Transverse colon (tissue), 4 donors: ENCODE results near the gene PPFIA4.

ENCODE experiments used
- EP300 ChIP-seq: sonication (generic); formaldehyde crosslinking; IDR thresholded peaks from one replicate; pipeline ENCODE4 v1.6.1; 2017; ENCODE audit warnings: antibody characterized with exemption, low read depth
- POLR2AphosphoS5 ChIP-seq, 3 donors: sonication (generic); formaldehyde crosslinking; IDR thresholded peaks; one replicate each; pipeline ENCODE4 v1.6.1; 2016; ENCODE audit warnings: antibody characterized with exemption in 3 of 3
- TF ChIP-seq, protein P1 (sequence below), 5 experiments: fragments of 200-600 bp in 3 of 5; fragments of 450-650 bp in 2 of 5; sonication (generic) in 3 of 5; IDR thresholded peaks; 1 replicate in 2 of 5; 2 replicates in 3 of 5; pipeline ENCODE4 v1.5.1; 2016 to 2017; ENCODE audit warnings: antibody characterized with exemption in 5 of 5, inconsistent platforms in 3 of 5, mild to moderate bottlenecking in 2 of 5, moderate library complexity in 1 of 5

- TF ChIP-seq, protein P1, sequence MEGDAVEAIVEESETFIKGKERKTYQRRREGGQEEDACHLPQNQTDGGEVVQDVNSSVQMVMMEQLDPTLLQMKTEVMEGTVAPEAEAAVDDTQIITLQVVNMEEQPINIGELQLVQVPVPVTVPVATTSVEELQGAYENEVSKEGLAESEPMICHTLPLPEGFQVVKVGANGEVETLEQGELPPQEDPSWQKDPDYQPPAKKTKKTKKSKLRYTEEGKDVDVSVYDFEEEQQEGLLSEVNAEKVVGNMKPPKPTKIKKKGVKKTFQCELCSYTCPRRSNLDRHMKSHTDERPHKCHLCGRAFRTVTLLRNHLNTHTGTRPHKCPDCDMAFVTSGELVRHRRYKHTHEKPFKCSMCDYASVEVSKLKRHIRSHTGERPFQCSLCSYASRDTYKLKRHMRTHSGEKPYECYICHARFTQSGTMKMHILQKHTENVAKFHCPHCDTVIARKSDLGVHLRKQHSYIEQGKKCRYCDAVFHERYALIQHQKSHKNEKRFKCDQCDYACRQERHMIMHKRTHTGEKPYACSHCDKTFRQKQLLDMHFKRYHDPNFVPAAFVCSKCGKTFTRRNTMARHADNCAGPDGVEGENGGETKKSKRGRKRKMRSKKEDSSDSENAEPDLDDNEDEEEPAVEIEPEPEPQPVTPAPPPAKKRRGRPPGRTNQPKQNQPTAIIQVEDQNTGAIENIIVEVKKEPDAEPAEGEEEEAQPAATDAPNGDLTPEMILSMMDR (IDR thresholded peaks at IDR 0.05) = no peak
- TF ChIP-seq POLR2AphosphoS5 (IDR thresholded peaks at IDR 0.05) (no peak), EP300 (no peak)
Measured at GRCh38 chr1:203074610-203075009, 48.3 kb downstream of the PPFIA4 start.
